Ascending aorta (tissue), 2 donors: ENCODE results near the gene FMN2. TPM values are rescaled to one million over a fixed set of nuclear protein-coding genes. Genes with fewer than 3 reads are reported as not detected.

Source experiments
- DNase-seq, 2 donors: peaks; one replicate each; pipeline ENCODE4 v3.0.0-alpha.2; 2019; ENCODE audit warnings: low spot score in 2 of 2
- H3K27ac ChIP-seq, 2 donors: fragments of 200-600 bp; sonication (generic); one replicate each; pipeline ENCODE4 v1.5.1; 2016 to 2017; ENCODE audit warnings: mild to moderate bottlenecking in 1 of 2
- H3K27me3 ChIP-seq: fragments of 200-600 bp; sonication (generic); one replicate; pipeline ENCODE4 v1.5.1; 2017
- H3K36me3 ChIP-seq, 2 donors: fragments of 200-600 bp; sonication (generic); one replicate each; pipeline ENCODE4 v1.5.1; 2016
- H3K4me1 ChIP-seq, 2 donors: fragments of 200-600 bp; sonication (generic); one replicate each; pipeline ENCODE4 v1.5.1; 2016 to 2017; ENCODE audit warnings: mild to moderate bottlenecking in 1 of 2
- H3K4me3 ChIP-seq, 2 donors: fragments of 200-600 bp; sonication (generic); one replicate each; pipeline ENCODE4 v1.5.1; 2016 to 2017; ENCODE audit warnings: mild to moderate bottlenecking in 1 of 2
- H3K9me3 ChIP-seq, 2 donors: fragments of 200-600 bp; sonication (generic); one replicate each; pipeline ENCODE4 v1.5.1; 2016
- intact Hi-C: fragments of 100-400 bp; cut with DNase I; formaldehyde crosslinking; loops from one replicate; pipeline ENCODE4 v1.15.1; 2023
- total RNA-seq: library from RNA; depleted of rRNA; stranded (reverse); fragments of >200 nt; gene quantifications from one replicate; pipeline ENCODE4 v1.1.0, GENCODE V29; 2016
- TF ChIP-seq, protein P1 (sequence below), 3 experiments: fragments of 200-600 bp in 2 of 3; fragments of 450-650 bp in 1 of 3; sonication (generic) in 2 of 3; IDR thresholded peaks; one replicate each; pipeline ENCODE4 v1.5.1; 2016 to 2019; ENCODE audit warnings: antibody characterized with exemption in 3 of 3, mild to moderate bottlenecking in 1 of 3, moderate library complexity in 1 of 3

Gene FMN2
- total RNA-seq, 1 donor from 2014 or later, result not detected

DNA sequence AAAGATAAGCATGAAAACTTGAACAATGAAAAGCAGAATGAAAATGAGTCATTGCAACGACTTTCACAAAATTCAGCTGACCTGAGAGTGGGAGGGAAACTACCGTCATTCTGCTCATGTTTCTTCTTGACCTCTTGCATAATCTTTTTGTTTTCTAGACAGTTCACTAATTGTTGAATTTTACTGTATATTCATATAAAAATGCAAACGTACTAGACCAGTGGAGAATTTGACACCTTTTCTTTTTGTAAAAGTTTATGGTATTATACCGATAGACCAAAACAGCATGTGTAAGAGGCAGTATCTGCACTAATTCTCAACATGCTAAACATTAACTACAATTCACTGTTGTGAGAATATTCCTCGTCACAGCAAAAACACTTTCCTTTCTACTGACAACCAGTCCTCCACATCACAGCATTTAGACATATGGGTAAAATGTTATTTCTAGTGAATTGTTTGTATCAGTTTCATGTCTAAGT lies 382.5 kb downstream of the FMN2 start:
- Histone ChIP-seq H3K4me1 (no peaks in the 10 kb centered on the region), H3K4me3 (no peak overlapping the region), H3K27ac (no peak overlapping the region), H3K9me3 (no peaks in the 10 kb centered on the region), H3K27me3 (no peaks in the 10 kb centered on the region), H3K36me3 (no peaks in the 10 kb centered on the region)
- intact Hi-C loops, result no loop called here
- TF ChIP-seq, protein P1, sequence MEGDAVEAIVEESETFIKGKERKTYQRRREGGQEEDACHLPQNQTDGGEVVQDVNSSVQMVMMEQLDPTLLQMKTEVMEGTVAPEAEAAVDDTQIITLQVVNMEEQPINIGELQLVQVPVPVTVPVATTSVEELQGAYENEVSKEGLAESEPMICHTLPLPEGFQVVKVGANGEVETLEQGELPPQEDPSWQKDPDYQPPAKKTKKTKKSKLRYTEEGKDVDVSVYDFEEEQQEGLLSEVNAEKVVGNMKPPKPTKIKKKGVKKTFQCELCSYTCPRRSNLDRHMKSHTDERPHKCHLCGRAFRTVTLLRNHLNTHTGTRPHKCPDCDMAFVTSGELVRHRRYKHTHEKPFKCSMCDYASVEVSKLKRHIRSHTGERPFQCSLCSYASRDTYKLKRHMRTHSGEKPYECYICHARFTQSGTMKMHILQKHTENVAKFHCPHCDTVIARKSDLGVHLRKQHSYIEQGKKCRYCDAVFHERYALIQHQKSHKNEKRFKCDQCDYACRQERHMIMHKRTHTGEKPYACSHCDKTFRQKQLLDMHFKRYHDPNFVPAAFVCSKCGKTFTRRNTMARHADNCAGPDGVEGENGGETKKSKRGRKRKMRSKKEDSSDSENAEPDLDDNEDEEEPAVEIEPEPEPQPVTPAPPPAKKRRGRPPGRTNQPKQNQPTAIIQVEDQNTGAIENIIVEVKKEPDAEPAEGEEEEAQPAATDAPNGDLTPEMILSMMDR (IDR thresholded peaks at IDR 0.05), result no peak
- no peak for DNase-seq

- TF ChIP-seq, protein P1 (IDR thresholded peaks at IDR 0.05), result no peak
- no peaks in the 10 kb centered on the region for H3K4me1 ChIP-seq
- no peaks in the 10 kb centered on the region for H3K9me3 ChIP-seq
- H3K4me3 ChIP-seq, result no peak overlapping the region
- no peak for DNase-seq
- intact Hi-C loops, result no loop called here
- H3K27me3 ChIP-seq, result no peaks in the 10 kb centered on the region
- no peaks in the 10 kb centered on the region for H3K36me3 ChIP-seq
- no peak overlapping the region for H3K27ac ChIP-seq
Observed at GRCh38 chr1:240475832-240476231, 384.1 kb downstream of the FMN2 start.

- Histone ChIP-seq H3K9me3 (no peaks in the 10 kb centered on the region), H3K27me3 (no peaks in the 10 kb centered on the region), H3K4me3 (no peak overlapping the region), H3K36me3 (no peaks in the 10 kb centered on the region), H3K4me1 (no peaks in the 10 kb centered on the region), H3K27ac (no peak overlapping the region)
- no peak for DNase-seq
- intact Hi-C loops, result no loop called here
- TF ChIP-seq, protein P1 (IDR thresholded peaks at IDR 0.05), result no peak
Observed at GRCh38 chr1:240478536-240478935, 386.9 kb downstream of the FMN2 start.

GRCh38 chr1:240484804-240485443 lies 393.2 kb downstream of the FMN2 start:
- Histone ChIP-seq H3K36me3 (no peaks in the 10 kb centered on the region), H3K9me3 (no peaks in the 10 kb centered on the region), H3K27ac (no peak overlapping the region), H3K4me3 (no peak overlapping the region), H3K27me3 (no peaks in the 10 kb centered on the region), H3K4me1 (no peaks in the 10 kb centered on the region)
- no peak for DNase-seq
- intact Hi-C loops, result no loop called here
- TF ChIP-seq, protein P1 (IDR thresholded peaks at IDR 0.05), result no peak

GRCh38 chr1:240486611-240487010 lies 394.9 kb downstream of the FMN2 start:
- Histone ChIP-seq H3K9me3 (no peaks in the 10 kb centered on the region), H3K27me3 (no peaks in the 10 kb centered on the region), H3K36me3 (no peaks in the 10 kb centered on the region), H3K4me1 (no peaks in the 10 kb centered on the region), H3K27ac (no peak overlapping the region), H3K4me3 (no peak overlapping the region)
- TF ChIP-seq, protein P1 (IDR thresholded peaks at IDR 0.05), result no peak
- intact Hi-C loops, result no loop called here
- DNase-seq, result no peak
